ENCODE results near the gene C6.
"Not testable (repeated sequence)": the region's sequence is repeated elsewhere in the genome, so short reads cannot be mapped to it uniquely, and the experiment has no call there.

The C6 gene

GRCh38 chr5:41213340-41213739, at the start of gene C6:
Gene C6, minus strand, starts transcription at chr5:41213532. Its CDS starts 10,302 bp downstream, at chr5:41203230.
- Mint-ChIP-seq H3K4me1 (ENCODE audit: low read depth) (no peaks in the 10 kb centered on the region), H3K4me3 (no peak within 1 kb of the TSS), H3K27ac (no peak within 1 kb of the TSS), H3K27me3 (no peaks in the 10 kb centered on the region), H3K36me3 (no peaks in the 10 kb centered on the region), H3K9me3 (ENCODE audit: low read depth) (no peaks in the 10 kb centered on the region)

GRCh38 chr5:41256400-41256799, 43.1 kb upstream of the C6 start:
- Mint-ChIP-seq H3K4me1 (ENCODE audit: low read depth) (no peaks in the 10 kb centered on the region), H3K27me3 (no peaks in the 10 kb centered on the region), H3K36me3 (no peaks in the 10 kb centered on the region), H3K4me3 (no peak overlapping the region), H3K27ac (no peak overlapping the region), H3K9me3 (ENCODE audit: low read depth) (peaks cover 3% of the 10 kb centered on the region)

- Mint-ChIP-seq H3K9me3 (ENCODE audit: low read depth) (peaks cover 3% of the 10 kb centered on the region), H3K4me1 (ENCODE audit: low read depth) (no peaks in the 10 kb centered on the region), H3K36me3 (no peaks in the 10 kb centered on the region), H3K27ac (no peak overlapping the region), H3K4me3 (no peak overlapping the region), H3K27me3 (no peaks in the 10 kb centered on the region)
Observed at GRCh38 chr5:41253109-41253508, 39.8 kb upstream of the C6 start.

GRCh38 chr5:41252036-41252435, 38.7 kb upstream of the C6 start:
- Mint-ChIP-seq H3K27me3 (no peaks in the 10 kb centered on the region), H3K9me3 (ENCODE audit: low read depth) (peaks cover 3% of the 10 kb centered on the region), H3K4me3 (no peak overlapping the region), H3K27ac (no peak overlapping the region), H3K4me1 (ENCODE audit: low read depth) (no peaks in the 10 kb centered on the region), H3K36me3 (no peaks in the 10 kb centered on the region)

- Mint-ChIP-seq H3K4me1 (ENCODE audit: low read depth) (no peaks in the 10 kb centered on the region), H3K27ac (no peak overlapping the region), H3K36me3 (no peaks in the 10 kb centered on the region), H3K4me3 (no peak overlapping the region), H3K9me3 (ENCODE audit: low read depth) (peaks cover under 1% of the 10 kb centered on the region), H3K27me3 (no peaks in the 10 kb centered on the region)
Observed at GRCh38 chr5:41250351-41250987, 37.1 kb upstream of the C6 start.

- Mint-ChIP-seq H3K27ac (no peak overlapping the region), H3K4me3 (no peak overlapping the region), H3K36me3 (no peaks in the 10 kb centered on the region), H3K27me3 (no peaks in the 10 kb centered on the region), H3K4me1 (ENCODE audit: low read depth) (no peaks in the 10 kb centered on the region), H3K9me3 (ENCODE audit: low read depth) (peaks cover 3% of the 10 kb centered on the region)
Observed at GRCh38 chr5:41247135-41247534, 33.8 kb upstream of the C6 start.

- no peaks in the 10 kb centered on the region for H3K4me1 Mint-ChIP-seq (ENCODE audit: low read depth)
- no peak overlapping the region for H3K4me3 Mint-ChIP-seq
- no peaks in the 10 kb centered on the region for H3K36me3 Mint-ChIP-seq
- peaks cover 3% of the 10 kb centered on the region for H3K9me3 Mint-ChIP-seq (ENCODE audit: low read depth)
- no peak overlapping the region for H3K27ac Mint-ChIP-seq
- H3K27me3 Mint-ChIP-seq: no peaks in the 10 kb centered on the region
Observed at GRCh38 chr5:41246376-41246775, 33.0 kb upstream of the C6 start.

GRCh38 chr5:41243558-41243957, 30.2 kb upstream of the C6 start:
- Mint-ChIP-seq H3K4me1 (ENCODE audit: low read depth) (no peaks in the 10 kb centered on the region), H3K27me3 (no peaks in the 10 kb centered on the region), H3K36me3 (no peaks in the 10 kb centered on the region), H3K4me3 (no peak overlapping the region), H3K9me3 (ENCODE audit: low read depth) (peaks cover 8% of the 10 kb centered on the region), H3K27ac (no peak overlapping the region)

- H3K27me3 Mint-ChIP-seq: no peaks in the 10 kb centered on the region
- H3K27ac Mint-ChIP-seq: no peak overlapping the region
- no peak overlapping the region for H3K4me3 Mint-ChIP-seq
- no peaks in the 10 kb centered on the region for H3K36me3 Mint-ChIP-seq
- no peaks in the 10 kb centered on the region for H3K4me1 Mint-ChIP-seq (ENCODE audit: low read depth)
- H3K9me3 Mint-ChIP-seq (ENCODE audit: low read depth): peaks cover 11% of the 10 kb centered on the region
Observed at GRCh38 chr5:41240985-41241384, 27.7 kb upstream of the C6 start.

GRCh38 chr5:41240390-41240789, 27.1 kb upstream of the C6 start:
- Mint-ChIP-seq H3K36me3 (no peaks in the 10 kb centered on the region), H3K4me1 (ENCODE audit: low read depth) (no peaks in the 10 kb centered on the region), H3K4me3 (no peak overlapping the region), H3K27ac (no peak overlapping the region), H3K9me3 (ENCODE audit: low read depth) (peaks cover 11% of the 10 kb centered on the region), H3K27me3 (no peaks in the 10 kb centered on the region)

- no peak overlapping the region for H3K4me3 Mint-ChIP-seq
- no peaks in the 10 kb centered on the region for H3K27me3 Mint-ChIP-seq
- no peaks in the 10 kb centered on the region for H3K36me3 Mint-ChIP-seq
- peaks cover 28% of the 10 kb centered on the region for H3K9me3 Mint-ChIP-seq (ENCODE audit: low read depth)
- no peaks in the 10 kb centered on the region for H3K4me1 Mint-ChIP-seq (ENCODE audit: low read depth)
- no peak overlapping the region for H3K27ac Mint-ChIP-seq
Observed at GRCh38 chr5:41234475-41234874, 21.1 kb upstream of the C6 start.

GRCh38 chr5:41232797-41233196, 19.5 kb upstream of the C6 start:
- Mint-ChIP-seq H3K9me3 (ENCODE audit: low read depth) (peaks cover 40% of the 10 kb centered on the region), H3K4me1 (ENCODE audit: low read depth) (no peaks in the 10 kb centered on the region), H3K27me3 (no peaks in the 10 kb centered on the region), H3K36me3 (no peaks in the 10 kb centered on the region), H3K27ac (no peak overlapping the region), H3K4me3 (no peak overlapping the region)

GRCh38 chr5:41230276-41230675, 16.9 kb upstream of the C6 start:
- H3K27ac Mint-ChIP-seq; H3K4me3 Mint-ChIP-seq; H3K36me3 Mint-ChIP-seq; H3K4me1 Mint-ChIP-seq (ENCODE audit: low read depth); H3K27me3 Mint-ChIP-seq: not testable (repeated sequence)
- peaks cover 40% of the 10 kb centered on the region for H3K9me3 Mint-ChIP-seq (ENCODE audit: low read depth)

GRCh38 chr5:41223962-41224361, 10.6 kb upstream of the C6 start:
- H3K27ac Mint-ChIP-seq: no peak overlapping the region
- H3K27me3 Mint-ChIP-seq: no peaks in the 10 kb centered on the region
- H3K36me3 Mint-ChIP-seq: no peaks in the 10 kb centered on the region
- H3K4me1 Mint-ChIP-seq (ENCODE audit: low read depth): no peaks in the 10 kb centered on the region
- no peak overlapping the region for H3K4me3 Mint-ChIP-seq
- H3K9me3 Mint-ChIP-seq (ENCODE audit: low read depth): peaks cover 10% of the 10 kb centered on the region

- Mint-ChIP-seq H3K27me3 (no peaks in the 10 kb centered on the region), H3K36me3 (no peaks in the 10 kb centered on the region), H3K27ac (no peak overlapping the region), H3K4me3 (no peak overlapping the region), H3K9me3 (ENCODE audit: low read depth) (no peaks in the 10 kb centered on the region), H3K4me1 (ENCODE audit: low read depth) (no peaks in the 10 kb centered on the region)
Observed at GRCh38 chr5:41219658-41220269, 6.4 kb upstream of the C6 start.

Measured in activated naive CD8-positive, alpha-beta T cell (primary cell).